ENCODE measurements around the gene MAN2A2. TPM values are rescaled to one million over a fixed set of nuclear protein-coding genes. Genes with fewer than 3 reads are reported as not detected.

Gene MAN2A2
- total RNA-seq, 2 experiments from 2014 or later: 98.1 to 99.2 TPM

DNA sequence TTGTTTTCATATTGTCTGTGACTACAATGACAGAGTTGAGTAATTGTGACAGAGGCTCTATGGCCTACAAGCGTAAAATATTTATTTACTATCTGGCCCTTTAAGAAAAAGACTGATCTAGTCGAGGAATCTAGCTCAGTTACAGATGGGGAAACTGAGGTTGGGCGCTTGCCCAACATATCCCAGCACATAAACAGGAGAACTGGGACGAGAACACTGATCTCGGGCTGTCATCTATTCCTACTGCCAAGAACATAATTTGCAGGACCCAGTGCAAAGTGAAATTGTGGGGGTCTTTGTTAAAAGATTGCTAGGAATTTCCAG lies 16.8 kb upstream of the MAN2A2 start:
- no peak overlapping the region for H3K27ac Mint-ChIP-seq
- peaks cover 6% of the 10 kb centered on the region for H3K27me3 Mint-ChIP-seq
- peaks cover 9% of the 10 kb centered on the region for H3K36me3 Mint-ChIP-seq
- no peak for DNase-seq
- POLR2A ChIA-PET: interaction anchor here (1.1 to 2.9 kb wide), 4 partner anchors 12 to 169 kb away, joined by 3 to 14 read pairs (median 4); partner anchors contain the start of gene BLM
- CTCF ChIA-PET: interaction anchor here (0.6 to 4.4 kb wide), 62 partner anchors 9 to 566 kb away, joined by 3 to 65 read pairs (median 5); partner anchors contain the start of genes BLM, HDDC3, MAN2A2 and UNC45A
- H3K4me1 Mint-ChIP-seq (ENCODE audit: low read depth): peaks cover 20% of the 10 kb centered on the region
- H3K9me3 Mint-ChIP-seq: no peaks in the 10 kb centered on the region
- intact Hi-C loops (cut with micrococcal nuclease): loop anchor here (1.0 to 10.0 kb wide), 3 partner anchors 169 to 561 kb away; partner anchors contain the start of gene BLM
- H3K4me3 Mint-ChIP-seq: peak overlapping the region; percentile 26

DNA sequence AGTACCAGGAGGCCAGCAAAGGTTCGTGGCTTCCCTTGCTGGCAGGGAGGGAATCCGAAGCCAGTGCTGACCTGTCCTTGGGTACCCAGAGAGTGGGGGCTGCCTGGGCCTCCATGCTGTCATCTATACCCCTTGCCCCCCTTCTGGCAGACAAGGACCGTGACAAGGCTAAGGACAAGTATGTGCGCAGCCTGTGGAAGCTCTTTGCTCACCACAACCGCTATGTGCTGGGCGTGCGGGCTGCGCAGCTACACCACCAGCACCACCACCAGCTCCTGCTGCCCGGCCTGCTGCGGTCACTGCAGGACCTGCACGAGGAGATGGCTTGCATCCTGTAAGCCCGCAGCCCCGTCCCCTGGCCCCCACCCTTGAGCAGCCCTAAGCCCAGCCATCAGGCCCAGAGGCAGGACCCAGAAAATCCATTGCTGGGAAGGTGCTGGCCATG lies 16.0 kb upstream of the MAN2A2 start:
- POLR2A ChIA-PET: interaction anchor here (0.5 kb wide), 2 partner anchors 16 to 167 kb away, joined by 3 read pairs; no protein-coding TSS in a partner anchor
- H3K9me3 Mint-ChIP-seq: no peaks in the 10 kb centered on the region
- CTCF ChIA-PET: interaction anchor here (1.0 to 4.4 kb wide), 18 partner anchors 11 to 567 kb away, joined by 3 to 65 read pairs (median 7); partner anchors contain the start of genes BLM, HDDC3, MAN2A2 and UNC45A
- intact Hi-C loops (cut with micrococcal nuclease): loop anchor here (5.0 to 10.0 kb wide), 2 partner anchors 170 to 562 kb away; partner anchors contain the start of gene BLM
- H3K27ac Mint-ChIP-seq: no peak overlapping the region
- DNase-seq: no peak
- H3K4me1 Mint-ChIP-seq (ENCODE audit: low read depth): peaks cover 20% of the 10 kb centered on the region
- peaks cover 6% of the 10 kb centered on the region for H3K27me3 Mint-ChIP-seq
- H3K4me3 Mint-ChIP-seq: no peak overlapping the region
- peaks cover 4% of the 10 kb centered on the region for H3K36me3 Mint-ChIP-seq

DNA sequence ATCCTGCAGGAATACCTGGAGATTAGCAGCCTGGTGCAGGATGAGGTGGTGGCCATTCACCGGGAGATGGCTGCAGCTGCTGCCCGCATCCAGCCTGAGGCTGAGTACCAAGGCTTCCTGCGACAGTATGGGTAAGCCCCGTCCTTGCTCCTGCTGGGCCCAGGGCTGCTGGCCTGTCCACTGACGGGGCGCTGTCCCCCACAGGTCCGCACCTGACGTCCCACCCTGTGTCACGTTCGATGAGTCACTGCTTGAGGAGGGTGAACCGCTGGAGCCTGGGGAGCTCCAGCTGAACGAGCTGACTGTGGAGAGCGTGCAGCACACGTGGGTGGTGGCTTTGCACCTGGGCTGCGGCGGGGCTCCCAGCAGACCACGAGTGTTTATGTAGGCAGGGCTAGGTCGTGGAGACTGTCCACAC lies 13.8 kb upstream of the MAN2A2 start:
- H3K9me3 Mint-ChIP-seq: no peaks in the 10 kb centered on the region
- no peak overlapping the region for H3K27ac Mint-ChIP-seq
- ChIA-PET POLR2A (interaction anchor here (0.5 to 0.6 kb wide), 2 partner anchors 25 to 596 kb away, joined by 3 read pairs; no protein-coding TSS in a partner anchor), CTCF (interaction anchor here (0.8 to 2.2 kb wide), 2 partner anchors 12 to 241 kb away, joined by 4 to 11 read pairs; no protein-coding TSS in a partner anchor)
- intact Hi-C loops (cut with micrococcal nuclease): loop anchor here (5.0 to 10.0 kb wide), 2 partner anchors 172 to 565 kb away; partner anchors contain the start of gene BLM
- H3K4me1 Mint-ChIP-seq (ENCODE audit: low read depth): peaks cover 13% of the 10 kb centered on the region
- DNase-seq: no peak
- no peak overlapping the region for H3K4me3 Mint-ChIP-seq
- H3K27me3 Mint-ChIP-seq: peaks cover 6% of the 10 kb centered on the region
- H3K36me3 Mint-ChIP-seq: peaks cover 4% of the 10 kb centered on the region

- no peak overlapping the region for H3K27ac Mint-ChIP-seq
- peaks cover 5% of the 10 kb centered on the region for H3K27me3 Mint-ChIP-seq
- no peaks in the 10 kb centered on the region for H3K9me3 Mint-ChIP-seq
- peaks cover 12% of the 10 kb centered on the region for H3K4me1 Mint-ChIP-seq (ENCODE audit: low read depth)
- intact Hi-C loops (cut with micrococcal nuclease): loop anchor here (5.0 to 10.0 kb wide), 2 partner anchors 173 to 565 kb away; partner anchors contain the start of gene BLM
- ChIA-PET POLR2A (interaction anchor here (0.5 kb wide), 1 partner anchor 597 kb away, joined by 3 read pairs; no protein-coding TSS in a partner anchor), CTCF (interaction anchor here (0.8 to 2.2 kb wide), 3 partner anchors 12 to 242 kb away, joined by 4 to 11 read pairs (median 8); no protein-coding TSS in a partner anchor)
- no peak overlapping the region for H3K4me3 Mint-ChIP-seq
- DNase-seq: no peak
- peaks cover 4% of the 10 kb centered on the region for H3K36me3 Mint-ChIP-seq
Observed at GRCh38 chr15:90889736-90890456, 13.2 kb upstream of the MAN2A2 start.

- Mint-ChIP-seq H3K36me3 (peaks cover 4% of the 10 kb centered on the region), H3K9me3 (no peaks in the 10 kb centered on the region), H3K27me3 (peaks cover 2% of the 10 kb centered on the region), H3K4me1 (ENCODE audit: low read depth) (peaks cover 3% of the 10 kb centered on the region), H3K27ac (no peak overlapping the region), H3K4me3 (no peak overlapping the region)
- POLR2A ChIA-PET: no interaction called here
- CTCF ChIA-PET: interaction anchor here (1.5 kb wide), 1 partner anchor 11 kb away, joined by 8 read pairs; no protein-coding TSS in a partner anchor
- intact Hi-C loops (cut with micrococcal nuclease): no loop called here
- DNase-seq: no peak
Observed at GRCh38 chr15:90890839-90891238, 12.3 kb upstream of the MAN2A2 start.

- DNase-seq: no peak
- no peak overlapping the region for H3K4me3 Mint-ChIP-seq
- no peaks in the 10 kb centered on the region for H3K4me1 Mint-ChIP-seq (ENCODE audit: low read depth)
- H3K36me3 Mint-ChIP-seq: peaks cover 4% of the 10 kb centered on the region
- POLR2A ChIA-PET: no interaction called here
- intact Hi-C loops (cut with micrococcal nuclease): no loop called here
- H3K27me3 Mint-ChIP-seq: peaks cover 2% of the 10 kb centered on the region
- CTCF ChIA-PET: interaction anchor here (1.5 kb wide), 1 partner anchor 11 kb away, joined by 8 read pairs; no protein-coding TSS in a partner anchor
- no peak overlapping the region for H3K27ac Mint-ChIP-seq
- no peaks in the 10 kb centered on the region for H3K9me3 Mint-ChIP-seq
Observed at GRCh38 chr15:90891346-90891949, 11.7 kb upstream of the MAN2A2 start.

- ChIA-PET CTCF (no interaction called here), POLR2A (no interaction called here)
- no peak for DNase-seq
- H3K27ac Mint-ChIP-seq: no peak overlapping the region
- no peak overlapping the region for H3K4me3 Mint-ChIP-seq
- no peaks in the 10 kb centered on the region for H3K4me1 Mint-ChIP-seq (ENCODE audit: low read depth)
- H3K36me3 Mint-ChIP-seq: peaks cover 4% of the 10 kb centered on the region
- H3K27me3 Mint-ChIP-seq: peaks cover 2% of the 10 kb centered on the region
- intact Hi-C loops (cut with micrococcal nuclease): no loop called here
- no peaks in the 10 kb centered on the region for H3K9me3 Mint-ChIP-seq
Observed at GRCh38 chr15:90892023-90892422, 11.1 kb upstream of the MAN2A2 start.

GRCh38 chr15:90892498-90893174 lies 10.5 kb upstream of the MAN2A2 start:
- intact Hi-C loops (cut with micrococcal nuclease): no loop called here
- H3K4me3 Mint-ChIP-seq: no peak overlapping the region
- no peak overlapping the region for H3K27ac Mint-ChIP-seq
- no peak for DNase-seq
- CTCF ChIA-PET: interaction anchor here (0.7 to 1.5 kb wide), 5 partner anchors 10 to 42 kb away, joined by 3 to 4 read pairs (median 3); partner anchors contain the start of genes HDDC3 and UNC45A
- H3K9me3 Mint-ChIP-seq: no peaks in the 10 kb centered on the region
- H3K4me1 Mint-ChIP-seq (ENCODE audit: low read depth): no peaks in the 10 kb centered on the region
- H3K36me3 Mint-ChIP-seq: peaks cover 4% of the 10 kb centered on the region
- POLR2A ChIA-PET: no interaction called here
- peaks cover 1% of the 10 kb centered on the region for H3K27me3 Mint-ChIP-seq

DNA sequence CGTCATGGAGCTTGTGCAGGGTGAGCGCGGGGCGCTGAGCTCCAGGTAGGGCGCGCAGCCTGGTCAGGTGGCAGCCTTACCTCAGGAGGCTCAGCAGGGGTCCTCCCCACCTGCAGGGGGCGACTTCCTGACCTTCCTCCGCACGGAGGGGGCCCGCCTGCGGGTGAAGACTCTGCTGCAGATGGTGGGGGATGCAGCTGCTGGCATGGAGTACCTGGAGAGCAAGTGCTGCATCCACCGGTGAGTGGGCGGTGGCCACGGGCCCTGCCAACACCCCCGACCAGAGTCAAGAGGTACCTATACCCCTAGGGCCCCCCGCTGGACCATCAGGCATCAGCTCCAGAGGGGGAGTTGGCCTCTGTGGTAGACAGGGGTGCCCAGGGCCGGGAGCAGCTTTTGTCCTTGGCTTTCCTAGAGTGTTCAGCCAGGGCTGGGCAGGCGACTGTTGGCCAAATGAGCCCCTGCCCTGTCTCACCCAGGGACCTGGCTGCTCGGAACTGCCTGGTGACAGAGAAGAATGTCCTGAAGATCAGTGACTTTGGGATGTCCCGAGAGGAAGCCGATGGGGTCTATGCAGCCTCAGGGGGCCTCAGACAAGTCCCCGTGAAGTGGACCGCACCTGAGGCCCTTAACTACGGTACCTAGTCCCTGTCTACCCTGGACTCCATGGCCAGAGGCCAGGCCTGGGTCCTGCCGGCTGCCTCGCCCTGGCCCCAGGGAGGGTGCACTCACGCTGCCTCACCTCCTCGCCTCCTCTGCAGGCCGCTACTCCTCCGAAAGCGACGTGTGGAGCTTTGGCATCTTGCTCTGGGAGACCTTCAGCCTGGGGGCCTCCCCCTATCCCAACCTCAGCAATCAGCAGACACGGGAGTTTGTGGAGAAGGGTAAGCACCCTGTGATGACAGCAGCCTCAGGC lies 9.7 kb upstream of the MAN2A2 start:
- Mint-ChIP-seq H3K4me3 (no peak overlapping the region), H3K4me1 (ENCODE audit: low read depth) (no peaks in the 10 kb centered on the region), H3K27me3 (no peaks in the 10 kb centered on the region), H3K27ac (no peak overlapping the region), H3K36me3 (peaks cover 4% of the 10 kb centered on the region), H3K9me3 (no peaks in the 10 kb centered on the region)
- ChIA-PET POLR2A (no interaction called here), CTCF (interaction anchor here (0.7 to 1.5 kb wide), 5 partner anchors 9 to 41 kb away, joined by 3 to 4 read pairs (median 3); partner anchors contain the start of genes HDDC3 and UNC45A)
- intact Hi-C loops (cut with micrococcal nuclease): no loop called here
- DNase-seq: no peak

DNA sequence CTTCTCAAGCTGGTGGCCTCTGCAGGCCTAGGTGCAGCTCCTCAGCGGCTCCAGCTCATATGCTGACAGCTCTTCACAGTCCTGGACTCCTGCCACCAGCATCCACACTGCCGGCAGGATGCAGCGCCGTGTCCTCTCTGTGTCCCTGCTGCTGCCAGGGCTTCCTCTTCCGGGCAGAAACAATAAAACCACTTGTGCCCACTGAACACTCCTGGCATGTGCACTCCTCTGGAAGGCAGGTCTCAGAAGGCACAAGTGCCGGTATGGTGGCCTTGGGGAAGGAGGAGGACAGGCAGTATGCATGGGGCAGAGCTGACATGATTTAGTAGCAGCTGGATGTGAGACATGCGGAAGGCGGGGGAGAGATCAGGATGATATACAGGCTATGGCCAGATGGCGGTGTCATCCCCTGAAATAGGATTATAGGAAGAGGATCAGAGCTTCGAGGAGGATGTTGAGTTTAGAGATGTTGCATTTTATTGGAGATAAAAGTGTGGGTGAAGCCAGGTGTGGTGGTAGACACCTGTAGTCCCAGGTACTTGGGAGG lies 7.5 kb upstream of the MAN2A2 start:
- intact Hi-C loops (cut with micrococcal nuclease): no loop called here
- POLR2A ChIA-PET: interaction anchor here (0.5 kb wide), 1 partner anchor 280 kb away, joined by 3 read pairs; no protein-coding TSS in a partner anchor
- H3K9me3 Mint-ChIP-seq: no peaks in the 10 kb centered on the region
- no peaks in the 10 kb centered on the region for H3K4me1 Mint-ChIP-seq (ENCODE audit: low read depth)
- H3K36me3 Mint-ChIP-seq: peaks cover 4% of the 10 kb centered on the region
- H3K27me3 Mint-ChIP-seq: no peaks in the 10 kb centered on the region
- no peak for DNase-seq
- no peak overlapping the region for H3K4me3 Mint-ChIP-seq
- no peak overlapping the region for H3K27ac Mint-ChIP-seq
- CTCF ChIA-PET: interaction anchor here (1.3 to 2.4 kb wide), 2 partner anchors 10 to 37 kb away, joined by 10 to 17 read pairs; partner anchors contain the start of gene HDDC3
